Measurements from ENCODE around the gene FUBP1. TPM values are rescaled to one million over a fixed set of nuclear protein-coding genes. Genes with fewer than 3 reads are reported as not detected.
A peak's percentile ranks its signal among the peaks of the same experiment; 100 is the strongest.
"Not testable (repeated sequence)": the region's sequence is repeated elsewhere in the genome, so short reads cannot be mapped to it uniquely, and the experiment has no call there.

The FUBP1 gene
- polyA plus RNA-seq, 3 donors = 289 to 339 (median 333) TPM

DNA sequence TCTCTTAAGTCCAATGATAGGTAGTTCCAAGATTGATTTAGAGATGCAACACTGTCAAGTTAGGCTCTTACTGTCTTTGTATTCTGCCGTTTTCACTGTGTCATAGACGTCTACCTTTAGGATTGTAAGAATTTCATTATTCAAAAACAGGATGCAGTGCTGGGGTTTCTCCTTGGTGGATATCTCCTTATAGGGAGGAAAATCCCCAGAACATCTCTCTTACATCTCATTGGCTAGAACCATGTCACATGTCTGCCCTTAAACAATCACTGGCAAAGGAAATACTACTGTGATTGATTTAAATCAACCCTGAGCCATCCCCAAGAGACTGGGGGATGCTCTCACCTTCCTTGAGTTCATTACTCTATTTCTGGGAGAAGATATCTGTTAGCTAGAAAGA, 10.9 kb upstream of the FUBP1 start:
- no peak for DNase-seq (ENCODE audit: low read depth in 3 of 3, low spot score in 2 of 3)

DNA sequence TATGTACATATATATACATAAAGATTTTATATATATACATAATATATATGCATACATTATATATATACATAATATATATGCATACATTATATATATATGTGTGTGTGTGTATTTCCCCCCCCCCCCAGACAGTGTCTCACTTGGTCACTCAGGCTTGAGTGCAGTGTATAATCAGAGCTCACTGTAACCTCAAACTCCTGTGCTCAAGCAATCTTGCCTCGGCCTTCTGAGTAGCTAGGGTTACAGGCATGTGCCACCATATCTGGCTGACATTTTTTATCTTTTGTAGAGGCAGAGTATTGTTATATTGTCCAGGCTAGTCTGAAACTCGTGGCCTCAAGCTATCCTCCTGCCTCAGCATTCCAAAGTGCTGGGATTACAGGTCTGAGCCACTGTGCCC, 9.0 kb upstream of the FUBP1 start:
- DNase-seq (ENCODE audit: low read depth in 3 of 3, low spot score in 2 of 3) = no peak

DNA sequence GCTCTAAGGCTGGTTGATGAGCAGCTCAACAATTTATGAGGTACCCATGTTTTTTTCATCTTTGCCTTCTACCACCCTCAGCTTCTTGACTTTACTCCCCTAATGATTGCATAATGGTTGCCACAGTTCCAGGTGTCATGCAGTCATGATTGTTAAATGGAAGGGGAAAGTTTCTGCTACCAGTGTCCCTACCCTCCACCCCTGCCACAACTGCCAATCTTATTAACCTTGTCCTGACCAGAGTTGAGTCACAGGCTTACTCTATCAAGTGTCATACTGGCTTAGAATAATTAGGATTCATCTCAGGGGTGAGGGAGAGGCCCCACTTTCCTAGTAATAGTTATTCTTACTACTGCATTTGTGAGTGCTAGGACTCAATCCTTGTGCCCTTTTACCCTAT, 7.9 kb upstream of the FUBP1 start:
- DNase-seq (ENCODE audit: low read depth in 3 of 3, low spot score in 2 of 3) = no peak

DNA sequence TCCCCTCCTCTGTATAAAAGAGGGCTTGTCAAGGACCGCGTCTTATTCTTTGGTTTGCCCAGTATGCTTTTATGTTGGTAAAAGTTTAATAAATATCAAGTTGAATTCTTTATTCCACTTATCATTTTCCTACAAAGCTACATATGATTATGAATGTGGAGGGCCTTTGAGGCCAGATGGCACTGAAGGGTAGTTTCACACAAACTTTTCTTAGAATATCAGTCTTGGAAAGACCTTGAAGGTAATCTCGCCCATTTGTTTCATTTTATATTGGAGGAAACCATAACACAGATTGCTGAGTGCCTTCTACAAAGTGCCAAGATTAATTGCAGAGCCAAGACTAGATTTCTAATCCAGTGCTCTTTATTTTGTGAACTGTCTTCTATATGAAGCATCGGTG, 5.8 kb upstream of the FUBP1 start:
- no peak for DNase-seq (ENCODE audit: low read depth in 3 of 3, low spot score in 2 of 3)

DNA sequence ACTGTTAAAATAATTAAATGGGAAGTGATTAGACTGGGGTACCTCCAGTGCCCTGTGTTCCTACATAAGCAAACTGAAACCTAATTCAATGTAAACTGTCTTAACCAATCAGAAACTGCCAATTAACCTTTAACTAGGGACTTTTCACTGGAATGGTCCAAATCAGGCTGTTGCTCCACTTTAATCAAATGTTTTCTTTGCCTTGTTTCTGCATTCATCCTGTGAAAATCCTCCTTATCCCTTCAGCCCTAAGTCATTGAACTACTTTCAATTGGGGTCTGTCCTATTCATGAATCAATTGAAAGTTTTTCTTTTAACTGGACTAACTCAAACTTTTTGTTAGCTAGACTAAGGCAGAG, 5.1 kb upstream of the FUBP1 start:
- no peak for DNase-seq (ENCODE audit: low read depth in 3 of 3, low spot score in 2 of 3)

DNA sequence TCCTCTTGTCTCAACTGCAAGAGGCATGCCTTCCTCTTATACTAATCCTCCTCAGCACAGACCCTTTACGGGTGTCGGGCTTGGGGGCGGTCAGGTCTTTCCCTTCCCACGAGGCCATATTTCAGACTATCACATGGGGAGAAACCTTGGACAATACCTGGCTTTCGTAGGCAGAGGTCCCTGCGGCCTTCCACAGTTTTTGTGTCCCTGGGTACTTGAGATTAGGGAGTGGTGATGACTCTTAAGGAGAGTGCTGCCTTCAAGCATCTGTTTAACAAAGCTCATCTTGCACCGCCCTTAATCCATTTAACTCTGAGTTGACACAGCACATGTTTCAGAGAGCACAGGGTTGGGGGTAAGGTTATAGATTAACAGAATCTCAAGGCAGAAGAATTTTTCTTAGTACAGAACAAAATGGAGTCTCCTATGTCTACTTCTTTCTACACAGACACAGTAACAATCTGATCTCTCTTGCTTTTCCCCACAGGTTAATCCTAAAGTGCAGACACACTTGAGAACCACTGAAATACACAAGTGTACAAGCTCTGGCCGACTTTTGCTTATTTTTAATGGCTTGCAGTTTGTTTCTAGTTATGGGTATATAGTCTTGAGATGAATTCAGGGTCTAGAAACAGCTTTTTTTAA, 4.6 kb upstream of the FUBP1 start:
- not testable (repeated sequence) for DNase-seq (ENCODE audit: low read depth in 3 of 3, low spot score in 2 of 3)

DNA sequence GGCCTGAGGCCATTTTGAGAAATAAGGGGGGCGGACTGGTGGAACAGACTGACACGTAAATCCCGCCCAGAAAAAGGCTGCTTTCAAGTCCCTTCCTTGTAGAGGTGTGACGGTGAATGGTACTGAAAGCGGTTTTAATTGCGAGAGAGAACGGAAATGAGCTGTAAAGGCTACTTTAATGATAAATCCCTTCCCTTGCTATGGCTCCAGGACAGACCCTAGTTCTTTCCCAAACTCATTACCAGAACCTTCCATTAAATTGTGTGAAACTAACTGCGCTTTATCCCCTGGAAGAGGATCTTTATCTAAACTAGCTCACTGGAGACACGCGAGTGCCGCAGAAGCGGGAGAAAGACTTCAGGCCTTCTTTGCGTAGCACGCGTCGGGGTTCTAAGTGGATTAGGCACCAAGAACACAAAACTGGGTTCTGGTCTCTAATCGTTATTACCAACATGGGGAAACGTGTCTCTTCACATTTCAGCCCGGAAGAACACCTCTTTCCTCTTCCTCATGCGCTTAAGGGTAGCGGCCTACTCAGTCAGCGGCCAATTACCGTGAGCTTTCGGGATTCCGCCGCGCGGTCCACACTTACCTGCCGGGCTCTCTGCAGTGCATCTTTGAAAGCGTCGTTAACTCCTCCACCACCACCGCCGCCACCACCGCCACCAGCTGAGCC, 441 bp downstream of the FUBP1 start:
- peak; percentile 46 to 84 (median 80) for DNase-seq (ENCODE audit: low read depth in 3 of 3, low spot score in 2 of 3)

DNA sequence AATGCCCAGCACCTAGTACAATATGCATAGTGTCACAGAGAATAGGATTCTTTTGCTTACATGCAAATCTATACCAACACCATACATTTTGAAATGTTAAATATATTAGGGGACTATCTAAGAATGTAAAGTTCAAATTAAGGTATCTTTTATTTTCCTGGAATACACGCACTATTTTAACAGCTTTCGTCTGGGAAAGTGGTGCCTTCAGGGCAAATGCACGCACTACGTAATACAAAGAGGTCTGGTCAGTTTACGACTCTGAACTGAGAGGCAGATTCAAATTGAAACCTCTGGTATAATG, 931 bp downstream of the FUBP1 start:
- DNase-seq (ENCODE audit: low read depth in 3 of 3, low spot score in 2 of 3) = peak in 1 of 3 donors; percentile 79

DNA sequence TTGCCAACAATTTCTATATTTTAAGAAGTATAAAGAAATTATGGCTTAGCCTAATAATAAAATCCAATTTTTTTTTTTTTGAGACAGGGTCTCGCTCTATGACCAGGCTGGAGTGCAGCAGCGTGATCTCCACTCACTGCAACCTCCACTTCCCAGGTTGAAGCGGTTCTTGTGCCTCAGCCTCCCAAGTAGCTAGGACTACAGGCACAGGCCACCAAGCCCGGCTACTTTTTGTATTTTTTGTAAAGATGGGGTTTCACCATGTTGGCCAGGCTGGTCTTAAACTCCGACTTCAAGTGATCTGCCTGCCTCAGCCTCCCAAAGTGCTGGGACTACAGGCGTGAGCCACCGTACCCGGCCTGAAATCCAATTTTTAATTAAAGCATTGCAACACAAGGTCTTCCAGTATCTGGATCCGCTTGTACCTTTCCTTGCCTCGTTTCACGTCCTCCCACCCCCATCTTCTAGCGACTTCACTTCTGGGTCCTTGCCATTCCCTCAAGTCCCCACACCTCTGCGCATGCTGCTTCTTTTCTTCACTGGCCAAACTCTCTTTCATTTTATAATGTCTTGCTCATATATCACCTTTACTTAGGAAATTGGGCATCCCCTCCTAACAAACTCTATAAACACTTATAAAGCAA, 2.3 kb downstream of the FUBP1 start:
- DNase-seq (ENCODE audit: low read depth in 3 of 3, low spot score in 2 of 3) = no peak

DNA sequence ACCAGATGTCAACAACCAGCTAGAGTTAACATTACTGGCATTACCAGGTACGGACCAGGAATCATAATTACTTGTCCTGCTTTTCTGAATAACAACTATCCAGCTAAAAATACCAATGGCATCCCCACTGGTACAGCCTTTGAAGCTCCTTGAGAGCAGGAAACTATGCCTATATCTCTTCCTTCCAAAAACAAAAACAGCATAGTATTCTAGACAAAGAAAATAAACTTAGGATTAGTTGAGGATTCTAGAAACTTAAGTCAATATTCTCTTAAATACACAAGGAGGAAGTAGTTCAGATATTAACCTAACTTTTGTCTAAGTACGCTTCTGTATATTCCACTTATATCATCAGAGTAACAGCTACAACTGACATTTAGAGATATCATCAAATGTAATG, 3.0 kb downstream of the FUBP1 start:
- no peak for DNase-seq (ENCODE audit: low read depth in 3 of 3, low spot score in 2 of 3)

DNA sequence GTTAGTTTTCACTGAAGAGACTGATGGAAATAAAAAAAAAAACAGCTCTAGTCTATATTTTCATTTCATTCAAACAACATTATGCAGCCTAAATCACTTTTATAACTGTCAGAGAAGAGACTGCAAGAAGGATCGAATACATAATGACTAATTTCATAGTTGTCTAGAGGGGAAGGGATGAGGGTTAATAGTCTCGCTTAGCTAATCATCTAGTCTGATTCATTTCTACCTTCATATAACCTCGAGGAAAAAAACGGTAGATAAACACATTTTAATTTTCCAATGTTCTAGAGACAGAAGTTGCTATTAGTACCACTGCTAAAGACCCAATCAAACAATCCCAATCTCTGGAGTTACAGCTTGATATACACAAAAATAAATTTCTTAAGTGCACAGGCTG, 3.5 kb downstream of the FUBP1 start:
- DNase-seq (ENCODE audit: low read depth in 3 of 3, low spot score in 2 of 3) = no peak

DNA sequence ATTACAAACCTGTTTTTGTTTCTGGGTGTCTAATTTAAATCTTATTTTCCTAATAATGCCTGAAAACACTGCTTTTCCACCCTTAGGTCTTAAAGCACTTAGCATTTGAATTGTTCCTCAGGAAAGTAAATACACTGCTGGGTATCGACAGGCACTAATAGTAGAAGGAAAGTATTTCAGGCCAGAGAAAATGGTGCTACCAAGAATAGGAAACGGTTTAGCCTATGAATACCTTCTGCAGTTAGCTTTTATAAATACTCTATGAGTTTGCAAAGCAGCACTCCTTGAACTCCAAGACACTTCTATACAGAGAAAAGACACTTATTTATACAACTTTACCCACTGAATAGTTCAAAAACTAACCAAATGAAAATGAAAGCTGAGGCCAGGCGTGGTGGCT, 6.8 kb downstream of the FUBP1 start:
- DNase-seq (ENCODE audit: low read depth in 3 of 3, low spot score in 2 of 3) = no peak

DNA sequence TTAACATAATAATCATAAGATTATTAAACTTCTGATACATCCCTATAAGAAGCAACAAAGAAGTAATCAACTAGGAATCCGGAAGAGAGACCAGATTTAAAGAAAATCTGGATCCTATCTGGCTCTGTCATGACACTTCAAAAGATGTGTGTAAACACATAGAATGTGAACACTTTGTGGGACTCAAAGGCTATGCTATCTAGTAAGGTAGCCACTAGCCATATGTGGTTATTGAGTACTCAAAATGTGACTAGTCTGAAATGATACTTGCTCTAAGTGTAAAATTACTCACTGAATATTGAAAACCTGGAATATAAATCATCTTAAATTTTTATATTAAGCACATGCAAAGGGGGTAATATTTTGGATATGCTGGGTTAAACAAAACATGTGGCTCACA, 8.7 kb downstream of the FUBP1 start:
- no peak for DNase-seq (ENCODE audit: low read depth in 3 of 3, low spot score in 2 of 3)

DNA sequence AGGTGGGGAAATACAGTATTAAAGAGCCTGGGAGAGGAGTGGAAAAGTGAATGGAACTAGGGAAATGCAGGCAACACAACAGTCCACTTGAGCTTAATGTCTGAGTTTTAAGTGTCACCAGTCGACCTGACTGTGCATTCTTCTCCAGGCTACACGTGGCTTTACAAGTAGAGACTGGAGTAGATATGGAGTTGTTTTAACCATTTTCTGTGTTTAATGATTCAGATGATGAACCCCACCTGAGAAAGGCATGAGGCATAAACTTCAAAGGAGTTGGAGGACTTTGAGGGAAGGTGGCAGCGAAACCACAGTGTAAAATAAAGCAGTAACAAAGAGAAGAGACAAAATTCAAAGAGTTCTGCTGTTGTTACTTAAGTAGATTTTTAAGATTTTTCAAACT, 12.6 kb downstream of the FUBP1 start:
- DNase-seq (ENCODE audit: low read depth in 3 of 3, low spot score in 2 of 3) = no peak

DNA sequence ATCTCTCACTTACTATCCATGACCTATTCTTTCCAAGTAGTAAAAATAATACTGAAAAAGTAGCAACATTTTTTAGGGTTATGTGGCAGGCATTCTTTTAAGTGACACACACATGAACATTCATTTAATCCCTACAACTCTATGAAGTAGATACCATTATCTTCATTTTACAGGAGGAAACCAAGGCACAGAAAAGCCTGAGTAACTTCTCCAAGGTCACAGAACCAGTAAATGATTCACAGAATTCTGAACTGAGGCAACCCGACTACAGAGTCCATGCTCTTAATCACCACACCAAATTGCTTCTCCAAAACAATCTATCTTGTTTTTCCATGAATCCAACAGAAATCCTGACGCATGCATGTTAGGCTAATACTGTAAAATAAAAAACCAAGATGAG, 17.5 kb downstream of the FUBP1 start:
- no peak for DNase-seq (ENCODE audit: low read depth in 3 of 3, low spot score in 2 of 3)

DNA sequence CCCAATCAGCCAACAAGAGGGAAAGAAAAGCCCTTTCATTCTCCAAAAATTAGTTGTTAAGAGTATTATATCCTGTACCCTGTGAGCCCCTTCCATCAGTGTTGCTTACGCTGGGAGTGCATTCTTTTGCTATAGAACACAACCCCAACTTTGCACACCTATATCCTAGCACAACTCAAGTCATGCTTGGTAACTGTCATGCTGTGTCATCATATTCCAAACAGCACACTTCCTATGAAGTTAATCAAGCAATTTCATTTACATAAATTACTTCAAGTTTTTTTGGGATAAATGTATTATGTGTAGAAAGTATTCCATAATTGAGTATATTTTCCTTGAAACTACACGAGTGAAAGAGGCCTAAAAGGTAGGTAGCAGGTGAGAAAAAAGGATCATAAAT, 20.0 kb downstream of the FUBP1 start:
- DNase-seq (ENCODE audit: low read depth in 3 of 3, low spot score in 2 of 3) = no peak

DNA sequence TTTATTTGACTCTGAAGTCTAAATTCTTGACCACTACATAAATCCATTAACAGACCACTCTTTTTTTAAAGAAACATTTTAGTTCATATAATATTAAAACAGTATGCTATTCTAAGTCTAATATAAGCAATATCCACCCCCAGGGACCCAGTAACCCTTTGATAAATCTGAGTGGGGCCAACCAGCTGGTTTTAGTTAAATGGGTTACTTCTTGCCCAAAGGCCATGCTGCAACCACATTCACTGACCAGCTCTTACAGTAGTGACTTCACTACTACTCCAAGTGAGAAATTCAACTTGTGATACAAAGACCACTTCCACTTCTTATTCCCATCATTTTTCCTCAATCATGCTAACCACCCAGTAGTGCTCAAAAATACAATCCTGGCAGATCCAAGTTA, 20.5 kb downstream of the FUBP1 start:
- DNase-seq (ENCODE audit: low read depth in 3 of 3, low spot score in 2 of 3) = no peak

DNA sequence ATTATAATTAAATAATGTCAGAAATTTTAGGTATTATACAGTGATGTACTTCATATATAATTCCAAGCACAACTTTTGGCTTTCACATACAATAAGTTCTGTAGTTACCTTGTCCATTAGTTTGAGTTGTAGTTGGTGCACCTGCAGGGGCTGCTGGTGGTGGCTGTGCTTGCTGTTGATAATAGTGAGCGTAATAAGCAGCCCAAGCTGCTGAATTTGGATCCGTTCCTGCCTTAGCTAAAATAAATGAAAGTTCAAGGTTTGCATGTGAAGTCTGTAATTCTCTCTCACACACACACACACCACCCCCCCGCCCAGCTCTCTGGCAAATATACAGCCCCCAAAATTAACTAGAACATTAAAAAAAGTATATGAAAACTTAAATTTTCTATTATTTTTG, 22.4 kb downstream of the FUBP1 start:
- DNase-seq (ENCODE audit: low read depth in 3 of 3, low spot score in 2 of 3) = no peak

DNA sequence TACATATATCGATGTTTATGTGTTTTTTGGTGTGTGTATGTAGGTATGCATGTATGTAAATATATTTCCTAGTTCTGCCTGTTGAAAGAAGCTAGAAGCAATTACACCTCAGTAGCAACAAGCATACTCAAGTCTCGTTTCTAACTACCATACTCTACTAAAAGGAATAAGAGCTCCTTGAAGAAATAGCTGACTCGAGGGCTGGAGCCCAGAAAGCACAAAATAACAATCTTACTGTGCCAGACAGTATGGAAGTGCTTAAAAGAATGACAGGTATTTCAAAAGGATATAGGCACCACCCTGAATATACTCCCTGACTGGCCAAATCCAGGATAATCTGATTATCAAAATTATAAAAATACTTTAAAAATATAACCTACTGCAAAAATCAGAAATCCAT, 23.2 kb downstream of the FUBP1 start:
- no peak for DNase-seq (ENCODE audit: low read depth in 3 of 3, low spot score in 2 of 3)

DNA sequence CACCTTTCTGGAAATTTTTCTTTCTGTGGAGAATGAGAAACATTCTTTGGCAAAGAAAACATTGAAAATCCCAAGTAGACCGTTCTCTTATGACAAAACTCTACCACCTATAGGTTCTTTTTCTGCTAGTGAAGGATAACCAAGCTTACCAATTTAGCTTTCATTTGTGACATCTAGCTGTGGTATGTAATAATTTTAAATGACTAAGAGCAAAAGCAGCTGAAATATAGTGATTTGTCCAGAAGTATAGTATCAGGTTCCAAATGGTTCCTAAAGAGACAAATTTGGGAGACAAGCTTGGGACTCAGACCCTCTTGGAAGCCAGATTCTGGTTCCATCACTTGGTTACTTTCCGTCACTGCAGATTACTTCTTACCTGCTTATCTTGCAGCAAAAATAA, 24.4 kb downstream of the FUBP1 start:
- no peak for DNase-seq (ENCODE audit: low read depth in 3 of 3, low spot score in 2 of 3)

DNA sequence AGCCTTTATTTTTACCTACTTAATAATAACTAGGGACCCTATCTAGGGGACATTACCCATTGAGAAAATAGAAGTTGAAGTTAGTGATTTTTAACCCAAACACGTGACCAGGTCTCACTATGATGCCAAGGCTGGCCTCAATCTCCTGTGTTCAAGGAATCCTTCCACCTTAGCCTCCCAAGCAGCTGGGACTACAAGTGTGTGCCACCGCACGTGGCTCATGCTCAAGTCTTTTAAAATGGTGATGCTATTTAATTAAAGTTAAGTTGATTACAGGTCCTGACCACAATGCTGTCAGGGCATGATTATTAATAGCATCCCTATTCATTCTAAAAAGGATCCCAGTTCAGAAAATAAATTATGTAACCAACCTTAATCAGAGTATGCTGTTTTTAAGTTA, 25.0 kb downstream of the FUBP1 start:
- no peak for DNase-seq (ENCODE audit: low read depth in 3 of 3, low spot score in 2 of 3)

DNA sequence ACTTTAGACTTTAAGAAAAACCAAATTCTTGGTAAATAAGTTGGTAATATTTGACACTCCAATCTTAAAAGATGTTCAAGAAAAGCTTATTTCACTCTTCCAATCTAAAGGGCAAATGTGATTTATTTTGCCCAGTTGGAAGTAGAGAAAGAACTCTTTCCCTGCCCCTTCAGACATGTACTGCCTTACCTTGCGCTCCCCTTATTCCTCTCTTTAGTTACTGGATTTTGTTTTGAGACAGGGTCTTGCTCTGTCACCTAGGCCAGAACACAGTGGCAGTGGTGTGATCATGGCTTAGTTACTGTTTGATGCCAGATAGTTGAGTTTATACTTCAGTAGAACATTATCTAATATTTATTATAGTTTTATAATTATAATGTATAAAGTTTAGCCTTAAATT, 27.5 kb downstream of the FUBP1 start:
- DNase-seq (ENCODE audit: low read depth in 3 of 3, low spot score in 2 of 3) = no peak

DNA sequence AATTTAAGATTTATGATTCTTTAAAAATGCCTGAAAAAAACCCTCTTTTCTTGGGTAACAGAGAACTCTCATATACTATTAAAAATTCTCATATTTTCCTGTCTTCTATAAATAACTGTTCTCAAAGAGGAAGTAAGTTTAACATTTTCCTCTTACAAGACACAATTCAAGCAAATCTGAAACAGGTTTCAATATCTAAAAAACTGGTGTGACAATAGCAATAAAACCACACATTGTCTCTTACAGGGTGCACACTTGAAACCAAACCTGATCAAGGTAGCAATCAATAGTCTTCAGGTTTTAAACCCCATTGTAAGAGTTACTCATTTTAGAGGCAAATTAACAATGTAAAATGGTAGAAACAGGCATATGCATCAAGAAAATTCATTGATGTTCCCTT, 28.0 kb downstream of the FUBP1 start:
- no peak for DNase-seq (ENCODE audit: low read depth in 3 of 3, low spot score in 2 of 3)

All from right renal cortex interstitium (tissue), 3 donors.